HG02840 (cell line): ENCODE results near the gene S100A9.

Experiments
- ATAC-seq: cut with Tn5 transposase; IDR thresholded peaks from one replicate; pipeline ENCODE4 v1.9.1; 2021; ENCODE audit warnings: mild to moderate bottlenecking, moderate library complexity, moderate number of reproducible peaks; ENCODE audit not compliant: unreplicated experiment, low FRiP score

Gene S100A9

DNA sequence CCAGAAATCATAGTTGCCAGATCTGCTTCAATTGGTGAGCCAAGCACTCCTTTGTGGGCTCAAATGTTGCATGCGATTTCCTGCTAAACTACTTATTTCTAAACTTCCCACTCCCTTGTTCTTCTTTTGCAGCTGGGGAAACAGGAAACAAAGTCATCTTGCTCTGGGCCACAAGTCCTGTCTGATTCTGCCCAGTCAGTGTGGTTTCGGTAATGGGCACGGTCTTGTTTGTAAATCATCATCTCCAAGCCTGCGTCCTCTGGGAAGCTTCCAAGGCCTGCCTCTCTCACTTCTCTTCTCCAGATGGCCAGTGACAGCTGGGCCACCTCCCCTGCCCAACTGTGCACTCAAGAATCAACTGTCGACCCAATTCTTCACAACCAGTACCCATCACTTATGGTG lies 28.8 kb downstream of the S100A9 start:
- ATAC-seq = no peak

DNA sequence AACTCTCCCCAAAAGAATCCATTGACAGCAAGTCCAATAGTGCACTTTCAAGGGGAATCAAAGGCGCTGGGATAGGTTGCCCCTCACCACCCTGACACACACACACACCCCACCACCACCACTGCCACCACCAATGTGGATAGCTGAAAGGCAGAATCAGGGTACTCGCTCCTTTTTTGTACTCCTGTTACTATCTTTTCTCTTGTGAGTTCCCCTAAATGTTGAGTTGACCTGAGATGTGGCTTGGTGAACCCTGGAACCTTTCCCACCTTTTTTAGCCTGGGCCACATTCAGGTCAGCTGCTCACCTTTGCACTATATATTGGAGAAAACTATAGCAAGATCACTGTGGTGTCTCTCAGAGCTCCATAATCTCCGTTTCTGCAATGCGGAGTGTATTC lies 29.3 kb downstream of the S100A9 start:
- ATAC-seq = no peak

DNA sequence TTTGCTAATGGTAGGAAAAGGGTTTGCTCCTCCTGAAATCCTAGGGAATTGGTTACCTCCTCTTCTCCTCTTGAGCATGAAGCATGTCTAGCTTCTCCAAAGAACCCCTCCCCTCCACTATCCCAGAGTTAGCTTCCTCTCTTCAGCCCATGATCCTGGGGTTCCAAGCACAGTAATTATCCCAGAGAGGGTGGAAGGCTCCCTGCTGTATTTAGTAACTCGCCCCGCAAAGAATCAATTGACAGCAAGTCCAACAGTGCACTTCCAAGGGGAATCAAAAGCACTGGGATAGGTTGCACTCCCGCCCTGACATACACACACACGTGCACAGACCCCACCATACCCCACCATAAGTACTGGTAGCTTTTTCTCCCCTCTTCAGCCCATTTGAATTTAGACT lies 30.1 kb downstream of the S100A9 start:
- ATAC-seq = no peak

DNA sequence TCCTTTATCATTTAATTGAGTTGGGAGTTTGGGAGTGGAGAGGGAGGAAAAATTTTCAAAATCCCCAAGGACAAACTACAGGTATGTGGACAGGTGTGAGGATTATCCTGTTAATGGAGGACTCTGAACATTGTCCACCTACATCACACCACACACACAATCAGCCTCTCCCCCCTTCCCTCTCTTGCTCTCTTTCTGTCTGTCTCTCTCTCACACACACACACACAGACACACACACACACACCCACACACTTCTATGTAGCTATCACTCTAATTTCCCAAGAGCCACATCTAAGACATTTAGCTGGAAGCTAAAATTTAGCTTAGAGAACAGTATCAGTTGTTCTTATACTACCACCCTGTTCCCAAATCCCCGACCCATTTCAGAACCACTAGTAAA lies 31.7 kb downstream of the S100A9 start:
- no peak for ATAC-seq

DNA sequence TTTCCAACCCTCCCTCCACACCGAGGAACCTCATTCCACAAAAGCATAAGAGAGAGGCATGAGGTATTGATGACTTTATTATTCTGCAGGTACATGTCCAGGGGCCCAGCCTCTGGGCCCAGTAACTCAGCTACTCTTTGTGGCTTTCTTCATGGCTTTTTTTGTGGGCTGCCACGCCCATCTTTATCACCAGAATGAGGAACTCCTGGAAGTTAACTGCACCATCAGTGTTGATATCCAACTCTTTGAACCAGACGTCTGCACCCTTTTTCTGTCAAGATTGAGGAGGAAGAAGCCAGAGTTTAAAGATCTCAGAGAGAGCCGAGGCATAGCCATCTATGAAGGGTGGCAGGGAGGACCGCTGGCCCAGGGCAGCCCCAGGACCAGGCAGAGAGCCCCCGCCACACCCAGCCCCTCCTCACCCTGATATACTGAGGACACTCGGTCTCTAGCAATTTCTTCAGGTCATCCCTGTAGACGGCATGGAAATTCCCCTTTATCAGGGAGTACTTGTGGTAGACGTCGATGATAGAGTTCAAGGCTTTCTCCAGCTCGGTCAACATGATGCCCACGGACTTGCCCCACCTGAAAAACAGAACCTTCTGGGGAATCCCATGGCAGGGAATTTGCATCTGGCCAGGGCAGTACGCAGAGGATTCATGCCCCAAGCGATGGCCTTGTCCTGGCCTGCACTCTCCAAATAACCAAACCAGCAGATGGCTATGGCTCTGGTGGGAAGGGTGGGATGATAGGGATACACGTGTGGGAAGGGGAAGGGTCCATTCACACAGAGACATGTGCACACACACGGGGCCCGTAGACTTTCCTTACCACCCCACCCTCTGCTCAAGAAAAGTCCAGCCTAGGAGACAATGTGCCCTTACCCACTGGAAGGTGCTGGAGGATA lies 32.6 kb downstream of the S100A9 start:
- no peak for ATAC-seq

DNA sequence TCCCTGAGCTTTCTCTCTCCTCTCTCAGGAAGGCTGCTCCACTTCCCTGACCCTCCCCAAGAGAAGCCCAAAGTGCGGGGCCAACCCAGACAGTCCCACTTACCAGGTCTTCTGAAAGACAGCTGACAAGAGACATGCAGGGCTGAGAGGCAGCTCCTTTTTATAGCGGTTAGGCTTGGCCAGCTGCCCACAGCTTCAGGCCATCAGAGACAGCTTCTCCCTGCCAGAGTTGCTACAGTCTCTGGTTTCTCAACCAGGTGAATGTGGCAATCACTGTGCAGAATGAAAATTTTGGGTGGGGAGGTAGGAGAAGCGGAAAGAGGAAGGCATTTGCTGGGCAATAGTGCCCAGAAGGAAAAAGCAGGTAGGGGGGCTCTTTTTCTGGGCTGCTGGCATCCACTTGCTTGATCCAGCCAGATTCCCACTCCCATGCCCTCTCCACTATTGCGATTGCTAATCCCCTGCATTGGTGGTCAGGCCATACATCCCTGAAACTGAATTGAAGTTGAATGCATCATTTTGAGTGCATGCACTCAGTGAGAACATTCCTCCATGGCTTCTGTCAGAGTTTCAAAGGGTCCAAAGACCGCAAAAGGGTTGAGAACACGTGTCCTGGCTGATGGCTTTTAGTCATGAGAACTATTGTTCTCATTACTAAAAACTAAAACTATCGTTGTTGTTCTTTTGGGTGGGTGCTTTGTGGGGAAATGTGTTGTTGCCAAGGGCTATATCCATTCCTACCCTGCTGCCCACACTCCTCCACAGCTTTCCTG lies 33.5 kb downstream of the S100A9 start, which contains the start of gene S100A8:
TSS of gene S100A8 (minus strand) at position 136 of the 773 bp plus-strand sequence. CDS start 538 bp downstream, outside the sequence.
- no peak for ATAC-seq

DNA sequence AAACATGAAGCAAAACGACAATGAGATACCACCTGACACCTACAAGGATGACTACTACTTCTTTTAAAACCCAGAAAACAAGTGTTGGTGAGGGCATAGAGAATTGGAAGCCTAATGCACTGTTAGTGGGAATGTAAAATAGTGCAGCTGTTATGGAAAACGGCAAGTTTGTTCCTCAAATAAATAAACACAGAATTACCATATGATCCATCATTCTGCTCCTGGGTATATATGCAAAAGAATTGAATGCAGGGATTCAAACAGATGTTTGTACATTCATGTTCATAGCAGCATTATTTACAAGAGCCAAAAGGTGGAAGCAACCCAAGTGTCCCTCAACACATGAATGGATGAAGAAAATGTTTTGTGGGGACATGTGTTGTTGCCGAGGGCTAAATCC lies 34.6 kb downstream of the S100A9 start:
- no peak for ATAC-seq

DNA sequence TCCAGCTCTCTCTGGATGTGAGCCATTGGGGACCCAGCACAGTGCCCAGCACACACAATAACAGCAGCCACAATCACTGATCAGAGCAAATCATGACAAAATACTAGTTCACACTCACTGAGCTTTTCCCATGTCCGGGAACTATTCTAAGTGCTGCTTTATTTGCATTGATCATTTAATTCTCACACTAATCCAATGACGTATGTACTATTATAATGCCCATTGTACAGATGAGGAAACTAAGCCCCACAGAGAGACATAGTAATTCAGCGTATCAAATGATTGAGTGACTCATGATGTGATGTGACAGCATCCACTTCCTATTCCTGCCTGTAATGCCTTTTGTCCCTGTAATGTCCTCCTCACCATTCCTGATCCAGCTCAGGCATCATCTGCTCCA lies 35.2 kb downstream of the S100A9 start:
- ATAC-seq = no peak

DNA sequence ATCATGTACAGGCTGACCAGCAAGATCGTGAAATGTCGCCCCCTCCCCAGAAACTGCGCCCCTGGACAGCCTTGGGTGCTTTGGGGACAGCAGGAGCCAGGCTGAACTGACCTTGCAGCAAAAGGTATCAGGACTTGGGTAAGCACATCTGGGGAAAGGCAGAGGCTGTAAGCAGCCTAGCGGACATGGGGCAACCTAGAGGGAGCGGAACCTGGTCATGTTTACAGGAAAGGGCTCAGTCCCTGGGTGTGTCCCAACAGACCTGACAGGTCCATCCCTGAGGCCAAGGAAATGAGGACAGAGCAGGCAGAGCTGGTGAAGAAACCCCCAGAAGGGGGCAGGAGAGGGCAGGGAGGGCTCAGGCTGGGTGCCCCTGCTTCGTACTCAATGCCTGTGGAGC lies 36.3 kb downstream of the S100A9 start:
- no peak for ATAC-seq

DNA sequence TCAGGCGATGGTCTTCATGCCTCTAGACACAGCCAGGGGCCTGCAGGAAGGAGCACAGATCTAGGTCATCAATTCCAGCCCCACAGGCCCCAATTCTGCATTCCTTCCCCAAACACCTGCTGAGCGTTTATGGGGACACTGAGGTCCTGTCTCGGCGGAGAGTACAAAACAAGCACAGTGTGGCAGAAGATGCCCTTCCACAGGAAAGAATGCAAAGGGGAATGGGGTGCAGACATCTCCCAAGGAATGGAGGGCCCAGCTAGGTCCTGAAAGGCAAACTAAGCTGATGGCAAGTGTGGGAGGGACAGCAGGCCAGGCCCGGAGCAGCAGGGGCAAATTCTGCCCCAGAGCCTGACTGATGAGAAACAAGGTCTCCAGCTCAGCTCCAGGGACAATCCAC lies 36.7 kb downstream of the S100A9 start:
- no peak for ATAC-seq

DNA sequence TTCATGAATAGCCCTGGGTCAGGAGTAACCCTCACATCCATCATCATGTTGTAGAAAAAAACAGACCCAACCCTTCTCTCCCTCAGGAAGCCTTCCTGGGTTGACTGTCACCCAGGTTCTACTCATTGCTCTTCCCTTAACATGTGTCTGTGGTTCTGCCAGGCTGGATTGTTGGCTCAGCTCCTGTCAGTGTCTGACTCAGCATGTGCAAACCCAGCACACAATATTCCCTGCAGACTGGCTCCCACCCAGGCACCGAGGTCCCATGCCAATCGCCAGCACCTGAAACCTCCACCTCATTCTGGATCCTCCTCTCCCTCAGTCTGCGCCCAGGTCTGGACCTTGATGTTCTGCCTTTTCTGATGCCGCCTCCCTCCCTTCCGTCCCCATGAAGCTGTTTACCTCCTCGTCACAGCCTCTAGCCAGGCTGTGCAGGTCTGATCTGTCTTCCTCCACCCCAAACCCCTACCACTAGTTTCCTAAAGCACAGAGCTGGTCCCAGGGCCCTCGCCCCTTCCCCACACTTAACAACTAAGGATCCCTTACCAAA lies 37.6 kb downstream of the S100A9 start:
- no peak for ATAC-seq

DNA sequence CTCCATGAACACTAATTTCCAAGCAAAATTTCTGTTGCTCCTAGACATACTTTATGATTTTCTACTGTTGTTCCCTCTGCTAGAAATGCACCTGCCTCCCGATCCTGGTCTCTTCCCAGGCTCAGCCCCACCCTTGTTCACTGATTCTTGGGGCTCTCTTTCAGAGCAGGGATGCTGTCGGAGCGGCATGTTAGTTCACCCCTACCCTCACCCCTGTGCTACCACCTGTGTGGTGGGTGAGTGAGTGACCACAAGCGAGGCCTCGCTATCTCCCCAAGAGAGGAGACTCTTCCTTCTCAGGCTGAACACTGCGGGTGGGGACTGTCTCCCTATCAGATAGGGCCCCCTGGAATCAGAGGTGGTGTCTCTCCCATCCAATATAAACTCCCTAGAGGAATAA lies 38.1 kb downstream of the S100A9 start:
- no peak for ATAC-seq

DNA sequence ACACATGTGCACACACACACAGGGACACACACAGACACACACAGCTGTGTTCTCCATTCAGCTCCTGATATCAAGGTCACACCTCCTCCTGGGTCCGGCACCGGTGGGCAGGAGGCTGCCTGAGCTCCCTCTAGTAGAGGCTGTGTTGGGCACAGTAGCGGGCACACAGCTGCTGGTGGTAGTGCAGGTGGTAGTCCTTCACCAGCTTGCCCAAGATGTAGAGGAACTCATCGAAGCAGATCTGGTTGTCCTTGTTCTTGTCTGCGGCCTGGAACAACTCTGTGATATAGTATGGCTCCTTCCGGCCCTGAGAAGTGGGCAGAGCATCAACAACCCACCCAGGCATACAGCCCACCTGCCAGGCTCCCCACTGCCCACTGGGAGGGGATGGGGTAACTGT lies 38.8 kb downstream of the S100A9 start:
- no peak for ATAC-seq

DNA sequence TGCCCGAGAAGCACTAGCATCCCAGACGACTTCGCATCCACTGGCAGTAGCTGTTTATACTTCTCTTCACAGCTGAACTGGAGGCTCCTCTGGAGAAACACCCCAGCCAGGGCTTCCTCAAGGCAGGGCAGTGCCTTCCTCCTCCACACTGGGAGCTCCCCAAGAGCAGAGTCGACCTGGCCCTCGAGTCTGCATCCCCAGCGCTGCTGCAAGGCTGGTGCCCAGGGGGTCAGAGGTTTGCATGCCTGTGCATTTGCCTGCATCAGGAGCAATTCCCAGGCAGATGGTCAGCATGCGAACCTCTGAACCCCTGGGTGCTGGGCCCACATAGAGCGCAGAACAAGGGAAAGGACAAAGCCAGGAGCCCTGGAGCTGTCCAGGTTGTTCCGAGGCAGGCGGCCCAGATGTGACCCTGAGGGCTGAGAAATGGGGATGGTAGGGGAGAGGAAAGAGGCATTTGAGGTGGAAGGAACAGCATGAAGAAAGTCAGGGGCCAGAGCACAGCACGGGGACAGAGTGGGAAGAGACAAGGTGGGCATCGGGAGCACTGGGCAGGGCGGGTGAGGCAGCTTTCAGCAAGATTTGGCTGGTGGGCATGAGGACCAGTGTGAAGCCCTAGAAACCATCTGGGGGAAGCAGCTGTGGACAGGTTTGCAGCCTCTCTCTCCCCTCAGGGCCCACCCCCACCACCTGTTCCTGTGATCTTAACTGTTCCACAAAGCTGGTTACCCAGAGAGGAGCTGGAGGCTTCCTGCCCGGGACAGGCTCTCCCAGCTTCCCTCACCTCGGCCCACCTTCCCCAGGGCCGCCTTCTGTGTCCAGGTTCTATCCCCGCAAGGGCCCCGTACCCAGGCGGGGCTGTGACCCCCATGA lies 39.6 kb downstream of the S100A9 start:
- no peak for ATAC-seq

DNA sequence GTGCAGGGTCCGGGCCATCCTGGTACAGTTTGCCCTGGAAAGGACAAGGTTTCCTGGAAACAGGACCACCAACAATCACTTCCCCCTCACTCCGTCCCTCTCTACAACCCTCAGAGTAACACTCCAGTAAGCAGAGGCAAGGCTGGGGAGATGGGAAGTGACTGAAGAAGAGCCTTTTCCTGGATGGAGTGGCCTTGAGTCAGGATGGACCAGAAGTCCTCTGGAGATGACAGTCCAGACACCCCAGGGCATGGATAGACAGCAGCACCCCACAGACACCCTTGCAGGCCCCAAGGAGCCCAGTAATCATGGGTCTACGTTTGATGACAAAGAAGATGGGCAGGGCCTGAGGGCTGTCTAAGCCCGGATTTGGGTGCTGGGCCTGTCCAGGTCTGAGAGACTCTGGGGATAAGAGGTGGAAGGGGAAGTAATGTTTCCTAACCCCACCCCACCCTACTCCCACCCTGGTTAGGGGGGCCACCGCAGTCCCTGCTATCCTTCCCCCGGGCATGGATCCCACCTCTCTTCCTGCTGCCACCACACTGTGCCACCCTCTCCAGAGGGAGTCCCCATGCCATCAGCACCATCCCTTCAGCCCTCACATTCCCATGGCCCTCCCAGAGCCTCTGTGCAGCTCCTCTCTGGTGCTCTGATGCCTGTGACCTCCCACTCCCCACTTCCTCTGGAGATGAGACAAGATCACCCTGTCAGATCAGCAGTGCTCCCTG lies 40.4 kb downstream of the S100A9 start:
- ATAC-seq = no peak

DNA sequence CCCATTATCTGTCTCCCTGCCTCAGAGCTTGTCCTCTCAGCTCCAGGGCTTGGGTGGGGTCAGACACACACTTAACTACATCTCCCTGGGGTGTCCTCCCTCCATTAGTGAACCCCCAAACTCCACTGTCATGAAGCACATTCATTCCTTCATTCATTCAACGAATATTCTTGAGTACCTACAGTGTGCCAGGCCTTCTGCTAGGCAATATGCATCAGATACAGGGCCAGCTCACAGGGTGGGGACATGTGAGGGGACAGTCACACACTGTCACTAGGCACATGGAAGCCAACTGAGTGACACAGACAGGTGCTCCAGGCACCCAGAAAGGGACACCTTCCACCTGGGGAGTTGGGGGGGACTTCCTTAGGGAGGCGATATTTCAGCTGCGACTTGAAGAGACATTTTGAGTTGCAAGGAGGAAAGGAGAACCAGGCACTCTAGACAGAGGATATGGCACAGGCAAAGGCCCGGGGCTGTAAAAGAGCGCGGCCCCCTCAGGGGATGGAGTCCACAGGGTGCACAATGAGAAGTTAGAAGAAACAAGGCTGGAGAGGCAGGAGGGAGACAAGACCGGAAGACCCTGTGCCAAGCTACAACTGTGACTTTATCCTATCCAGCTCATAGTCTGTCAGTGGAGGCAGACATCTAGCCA lies 41.9 kb downstream of the S100A9 start:
- no peak for ATAC-seq

DNA sequence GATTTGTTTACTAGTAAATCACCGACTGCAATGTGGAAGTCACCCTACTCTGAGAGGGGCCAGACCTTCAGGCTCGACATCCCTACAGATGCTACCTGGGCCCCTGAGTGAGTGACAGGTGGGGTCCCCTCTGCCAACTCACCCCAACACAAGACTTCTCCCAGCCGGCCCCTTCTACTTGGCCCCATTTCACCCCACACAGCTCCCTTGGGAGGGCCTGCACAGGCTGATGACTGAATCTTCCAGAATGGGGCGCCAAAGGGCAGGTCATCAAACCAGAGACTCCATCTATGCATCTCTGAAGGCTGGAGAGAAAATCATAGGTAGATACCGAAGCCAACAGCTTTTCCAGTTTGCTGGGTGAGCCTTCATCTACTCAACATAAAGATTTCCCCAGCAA lies 42.6 kb downstream of the S100A9 start:
- ATAC-seq = no peak

DNA sequence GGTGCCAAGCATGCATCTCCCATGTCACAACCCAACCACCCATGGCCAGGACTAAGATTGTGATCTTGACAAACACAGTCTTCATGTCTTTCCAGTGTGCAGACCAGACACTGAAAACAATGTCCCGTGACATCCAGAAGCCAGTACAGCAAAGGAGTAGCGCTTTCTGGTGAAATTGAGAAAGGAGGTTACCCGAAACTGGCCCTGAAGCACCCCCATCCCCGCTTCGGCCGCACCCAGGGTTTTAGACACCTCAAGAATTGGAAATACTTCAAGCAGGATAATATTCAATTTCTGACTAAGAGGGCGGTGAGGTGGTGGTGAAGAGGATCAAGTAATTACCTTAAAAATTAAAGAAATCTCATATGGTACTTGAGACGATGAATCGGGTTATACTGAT lies 43.8 kb downstream of the S100A9 start:
- ATAC-seq = no peak

DNA sequence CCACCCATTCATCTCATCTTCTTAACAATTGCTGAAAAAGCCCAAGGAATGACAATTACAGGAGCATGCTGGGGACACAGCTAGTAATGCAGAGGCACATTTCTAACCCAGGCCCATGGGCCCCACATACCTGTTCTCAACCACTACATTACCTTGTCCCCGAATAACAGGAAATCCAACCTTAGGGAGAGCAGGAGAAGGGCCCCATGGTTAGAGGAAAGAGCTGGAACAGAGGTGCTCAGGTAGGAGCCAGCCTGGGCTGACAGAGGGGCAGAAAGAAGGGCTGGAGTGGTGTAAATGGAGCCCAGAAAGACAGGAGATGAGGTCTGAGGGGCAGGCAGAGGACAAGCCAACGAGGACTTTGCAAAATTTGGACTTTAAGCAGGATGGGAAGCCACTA lies 44.6 kb downstream of the S100A9 start:
- ATAC-seq = no peak
